ENCODE measurements around the gene LNP1. TPM values are rescaled to one million over a fixed set of nuclear protein-coding genes. Genes with fewer than 3 reads are reported as not detected.

LNP1 gene
- polyA plus RNA-seq, 2 of the 4 experiments (the other 2 are of a cell fraction) = 1.3 to 2.0 TPM

DNA sequence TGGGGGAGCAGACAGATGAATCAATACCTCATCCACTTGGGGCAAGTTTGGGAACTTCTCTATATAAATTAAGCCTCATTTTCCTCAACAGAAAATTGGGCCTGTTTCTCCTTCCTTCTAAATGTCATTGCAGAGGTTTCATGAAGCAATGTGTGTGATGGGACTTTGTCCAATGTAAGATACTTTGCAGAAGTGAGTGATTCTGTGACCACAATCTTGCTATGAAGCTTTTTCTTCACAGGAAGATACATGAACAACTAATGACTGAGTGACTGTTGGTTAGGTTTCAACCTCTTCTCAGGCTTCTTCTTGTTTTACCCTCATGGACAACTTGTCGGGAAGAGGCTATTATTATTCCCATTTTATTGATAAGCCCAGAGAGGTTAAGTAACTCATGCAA, 102.1 kb downstream of the LNP1 start:
- H3K9me3 ChIP-seq = peaks cover 11% of the 10 kb centered on the region
- DNase-seq (ENCODE audit: low read depth in 1 of 2, low spot score in 1 of 2) = no peak
- CTCF ChIA-PET = no interaction called here
- H3K4me2 ChIP-seq = no peak overlapping the region
- no peak for FAIRE-seq
- no peak for TF ChIP-seq EHMT2 (IDR thresholded peaks at IDR 0.05; ENCODE audit: low read depth)
- TF ChIP-seq, protein P1, sequence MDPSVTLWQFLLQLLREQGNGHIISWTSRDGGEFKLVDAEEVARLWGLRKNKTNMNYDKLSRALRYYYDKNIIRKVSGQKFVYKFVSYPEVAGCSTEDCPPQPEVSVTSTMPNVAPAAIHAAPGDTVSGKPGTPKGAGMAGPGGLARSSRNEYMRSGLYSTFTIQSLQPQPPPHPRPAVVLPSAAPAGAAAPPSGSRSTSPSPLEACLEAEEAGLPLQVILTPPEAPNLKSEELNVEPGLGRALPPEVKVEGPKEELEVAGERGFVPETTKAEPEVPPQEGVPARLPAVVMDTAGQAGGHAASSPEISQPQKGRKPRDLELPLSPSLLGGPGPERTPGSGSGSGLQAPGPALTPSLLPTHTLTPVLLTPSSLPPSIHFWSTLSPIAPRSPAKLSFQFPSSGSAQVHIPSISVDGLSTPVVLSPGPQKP (IDR thresholded peaks at IDR 0.05; ENCODE audit: low read depth, low read length) = no peak
- no peak for TF ChIP-seq ZNF302 (CRISPR knock-in tag; IDR thresholded peaks at IDR 0.05)
- no peak for TF ChIP-seq KDM5A (IDR thresholded peaks at IDR 0.05)
- no peak for TF ChIP-seq KDM1A (IDR thresholded peaks at IDR 0.05; ENCODE audit: low read depth)
- TF ChIP-seq, protein P2, sequence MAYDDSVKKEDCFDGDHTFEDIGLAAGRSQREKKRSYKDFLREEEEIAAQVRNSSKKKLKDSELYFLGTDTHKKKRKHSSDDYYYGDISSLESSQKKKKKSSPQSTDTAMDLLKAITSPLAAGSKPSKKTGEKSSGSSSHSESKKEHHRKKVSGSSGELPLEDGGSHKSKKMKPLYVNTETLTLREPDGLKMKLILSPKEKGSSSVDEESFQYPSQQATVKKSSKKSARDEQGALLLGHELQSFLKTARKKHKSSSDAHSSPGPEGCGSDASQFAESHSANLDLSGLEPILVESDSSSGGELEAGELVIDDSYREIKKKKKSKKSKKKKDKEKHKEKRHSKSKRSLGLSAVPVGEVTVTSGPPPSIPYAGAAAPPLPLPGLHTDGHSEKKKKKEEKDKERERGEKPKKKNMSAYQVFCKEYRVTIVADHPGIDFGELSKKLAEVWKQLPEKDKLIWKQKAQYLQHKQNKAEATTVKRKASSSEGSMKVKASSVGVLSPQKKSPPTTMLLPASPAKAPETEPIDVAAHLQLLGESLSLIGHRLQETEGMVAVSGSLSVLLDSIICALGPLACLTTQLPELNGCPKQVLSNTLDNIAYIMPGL (CRISPR knock-in tag; IDR thresholded peaks at IDR 0.05; ENCODE audit: borderline replicate concordance) = no peak
- no peak for TF ChIP-seq NPAS2 (CRISPR knock-in tag; IDR thresholded peaks at IDR 0.05; ENCODE audit: borderline replicate concordance)
- no peak for TF ChIP-seq HOXA7 (CRISPR knock-in tag; IDR thresholded peaks at IDR 0.05)
- TF ChIP-seq ZC3H11A (IDR thresholded peaks at IDR 0.05) = no peak
- TF ChIP-seq POLR2A (IDR thresholded peaks at IDR 0.05; ENCODE audit: low read length) = no peak
- TF ChIP-seq HOXB13 (CRISPR knock-in tag; IDR thresholded peaks at IDR 0.05; ENCODE audit: low read depth) = no peak
- no peak for TF ChIP-seq HDAC2 (IDR thresholded peaks at IDR 0.05)
- no peak for TF ChIP-seq SMC3 (IDR thresholded peaks at IDR 0.05)
- no peak for TF ChIP-seq HOXB5 (CRISPR knock-in tag; IDR thresholded peaks at IDR 0.05)
- no peak for TF ChIP-seq BHLHE40 (IDR thresholded peaks at IDR 0.05; ENCODE audit: low read depth, low read length)
- no peak for TF ChIP-seq MAFK (IDR thresholded peaks at IDR 0.05; ENCODE audit: partially characterized antibody)
- TF ChIP-seq TP53 (CRISPR knock-in tag; IDR thresholded peaks at IDR 0.05) = no peak
- no peak for TF ChIP-seq FOXS1 (CRISPR knock-in tag; IDR thresholded peaks at IDR 0.05)
- no peak for TF ChIP-seq FOSL2 (IDR thresholded peaks at IDR 0.05)
- TF ChIP-seq FOSL2 (CRISPR knock-in tag; IDR thresholded peaks at IDR 0.05) = no peak
- no peak for TF ChIP-seq PHF8 (IDR thresholded peaks at IDR 0.05; ENCODE audit: borderline replicate concordance, low read depth)
- no peak overlapping the region for H3K4me3 ChIP-seq
- no peak overlapping the region for H3K27ac ChIP-seq
- POLR2A ChIA-PET = interaction anchor here (0.5 kb wide), 1 partner anchor 10 kb away, joined by 3 read pairs; no protein-coding TSS in a partner anchor
- no peaks in the 10 kb centered on the region for H3K4me1 ChIP-seq
- 28% methylated on average over 1 of the region's 1 CpG for WGBS (ENCODE audit: missing lambda C conversion rate)
- ATAC-seq = no peak

Other genes with a start within 250 kb of the LNP1 start
- 29.4 and 31.3 TPM in 2 replicates for gene TBC1D23, start 140.5 kb upstream of the LNP1 start, polyA plus RNA-seq (2011; rRNA removed)
- 13.4 to 14.5 TPM (median 14.3 TPM) in 3 replicates for gene TBC1D23, start 140.5 kb upstream of the LNP1 start, polyA plus RNA-seq (2017; fragmentation: RNase III; extraction: RNeasy Plus Mini Kit Qiagen cat#74134 plus additional on column Dnase treatment)
- 122 and 140 TPM in 2 replicates for gene NIT2, start 66.8 kb upstream of the LNP1 start, polyA plus RNA-seq (2011; rRNA removed)
- 75.0 to 77.2 TPM (median 76.6 TPM) in 3 replicates for gene NIT2, start 66.8 kb upstream of the LNP1 start, polyA plus RNA-seq (2017; fragmentation: RNase III; extraction: RNeasy Plus Mini Kit Qiagen cat#74134 plus additional on column Dnase treatment)
- 48.6 and 61.8 TPM in 2 replicates for gene TOMM70, start 450 bp upstream of the LNP1 start, polyA plus RNA-seq (2011; rRNA removed)
- 49.1 to 55.4 TPM (median 49.3 TPM) in 3 replicates for gene TOMM70, start 450 bp upstream of the LNP1 start, polyA plus RNA-seq (2017; fragmentation: RNase III; extraction: RNeasy Plus Mini Kit Qiagen cat#74134 plus additional on column Dnase treatment)
- gene TMEM45A, start 91.1 kb downstream of the LNP1 start, polyA plus RNA-seq (2011; rRNA removed) = 7.0 and 8.1 TPM in 2 replicates
- gene TMEM45A, start 91.1 kb downstream of the LNP1 start, polyA plus RNA-seq (2017; fragmentation: RNase III; extraction: RNeasy Plus Mini Kit Qiagen cat#74134 plus additional on column Dnase treatment) = 3.3 to 5.2 TPM (median 4.6 TPM) in 3 replicates
- gene ADGRG7, start 208.1 kb downstream of the LNP1 start, polyA plus RNA-seq (2011; rRNA removed) = 0.09 TPM in 1 of 2 replicates, not detected in the other
- not detected in 3 replicates for gene ADGRG7, start 208.1 kb downstream of the LNP1 start, polyA plus RNA-seq (2017; fragmentation: RNase III; extraction: RNeasy Plus Mini Kit Qiagen cat#74134 plus additional on column Dnase treatment)